CD4-positive, alpha-beta T cell treated with Interleukin-2 at 100 ng/mL for 4 hours (primary cell): ENCODE measurements around the gene SPINT3.
"Not testable (repeated sequence)": the region's sequence is repeated elsewhere in the genome, so short reads cannot be mapped to it uniquely, and the experiment has no call there.

Source experiments
- DNase-seq: peaks from one replicate; pipeline ENCODE4 v3.0.0-alpha.2; 2020; ENCODE audit warnings: low spot score

SPINT3 gene

DNA sequence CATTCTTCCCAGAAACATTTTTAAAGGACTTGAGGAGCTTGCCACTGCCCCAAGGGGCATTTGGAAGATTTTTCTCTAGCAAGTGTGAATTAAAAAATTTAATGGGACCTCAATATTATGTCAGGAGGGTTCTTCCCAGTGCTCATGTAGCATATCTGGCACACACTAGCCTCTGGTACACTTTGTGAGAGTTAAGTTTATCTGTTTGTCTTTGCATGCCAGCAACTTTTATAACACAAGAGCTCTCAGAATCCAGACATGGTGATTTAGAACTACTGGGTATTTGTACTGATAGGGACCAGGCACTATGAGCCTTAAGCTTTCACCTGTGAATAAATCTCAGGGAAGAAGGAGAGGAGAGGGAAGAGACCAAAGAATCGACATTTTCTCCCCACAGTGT lies 12.9 kb downstream of the SPINT3 start:
- no peak for DNase-seq

- no peak for DNase-seq
Observed at GRCh38 chr20:45501600-45501999, 13.8 kb downstream of the SPINT3 start.

DNA sequence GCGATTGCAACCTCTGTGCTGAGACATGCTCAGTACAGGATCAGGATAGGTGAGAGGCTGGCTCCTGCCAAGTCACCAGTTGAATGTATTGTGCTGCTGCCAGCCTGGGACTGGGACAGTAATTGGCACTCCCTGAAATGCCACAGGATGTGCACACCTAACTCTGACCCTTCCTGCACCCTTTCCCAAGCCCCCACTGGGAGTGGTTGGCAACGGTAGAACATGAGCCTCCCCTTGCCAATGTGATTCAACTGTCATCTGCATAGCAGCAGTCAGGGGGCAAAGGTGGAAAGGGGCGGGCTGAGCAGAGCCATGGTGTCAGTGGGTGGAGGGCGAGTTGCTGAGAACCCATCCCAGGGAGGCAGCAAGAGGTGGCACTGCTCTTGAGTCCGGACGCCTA lies 15.4 kb downstream of the SPINT3 start:
- DNase-seq: no peak

DNA sequence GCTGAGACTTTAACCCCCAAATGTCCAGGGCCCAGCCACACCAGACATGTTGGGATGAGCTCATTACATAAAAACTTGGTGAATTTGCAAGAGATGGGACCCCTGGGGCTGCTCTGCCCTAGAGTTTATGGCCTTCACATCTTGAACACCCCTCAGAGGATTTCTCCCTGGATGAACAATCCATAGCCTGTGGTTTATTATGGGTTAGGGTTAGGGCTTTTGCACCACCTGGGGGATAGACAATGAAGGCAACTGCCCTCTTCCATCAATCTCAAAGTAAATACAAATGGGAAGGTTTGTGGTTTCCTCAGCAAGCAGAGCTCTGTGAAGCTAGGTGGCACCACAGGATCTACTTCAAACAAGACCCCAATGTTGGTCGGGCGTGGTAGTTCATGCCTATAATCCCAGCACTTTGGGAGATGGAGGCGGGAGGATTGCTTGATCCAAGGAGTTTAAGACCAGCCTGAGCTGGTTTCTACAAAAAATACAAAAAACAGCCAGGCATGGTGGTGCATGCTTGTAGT lies 17.4 kb downstream of the SPINT3 start:
- no peak for DNase-seq

DNA sequence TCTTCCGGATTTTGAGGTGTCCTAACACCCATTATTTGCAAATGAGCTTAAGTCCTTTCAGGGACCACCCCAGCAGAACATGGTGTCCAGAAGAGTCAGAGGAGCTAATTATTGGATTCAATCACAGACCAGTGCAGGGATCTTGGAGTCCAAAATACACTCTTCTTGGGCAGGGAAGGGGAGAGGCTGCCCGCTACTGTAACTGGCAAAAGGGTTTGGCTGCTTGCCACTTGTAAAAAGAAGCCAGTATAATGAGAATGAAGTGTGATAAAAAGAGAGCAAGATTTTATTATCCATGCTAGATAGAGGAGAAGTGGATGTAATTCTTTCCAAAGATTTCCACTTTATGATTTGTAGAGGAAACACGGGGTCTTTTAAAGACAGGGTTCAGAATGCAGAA lies 19.3 kb downstream of the SPINT3 start:
- no peak for DNase-seq

DNA sequence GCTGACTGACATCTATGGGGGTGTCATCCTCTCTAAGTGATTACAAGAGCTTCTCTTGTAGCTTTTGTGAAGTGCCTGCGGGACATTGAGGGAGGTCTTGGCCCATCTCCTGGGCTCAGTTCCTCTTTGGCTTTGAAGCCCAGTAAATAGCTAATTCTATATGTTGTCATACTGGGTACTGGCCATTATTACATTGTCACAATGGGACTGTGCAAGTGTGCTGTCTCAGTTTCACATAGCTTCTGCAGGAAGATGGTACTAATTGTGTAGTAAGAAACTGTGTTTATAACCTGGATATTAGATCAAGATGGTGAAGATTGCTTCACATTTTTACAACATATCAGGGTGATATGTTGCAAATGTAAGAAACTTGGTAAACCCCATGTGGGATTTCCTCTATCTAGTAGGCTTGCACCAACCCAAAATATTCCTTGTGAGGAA lies 19.9 kb downstream of the SPINT3 start:
- no peak for DNase-seq

DNA sequence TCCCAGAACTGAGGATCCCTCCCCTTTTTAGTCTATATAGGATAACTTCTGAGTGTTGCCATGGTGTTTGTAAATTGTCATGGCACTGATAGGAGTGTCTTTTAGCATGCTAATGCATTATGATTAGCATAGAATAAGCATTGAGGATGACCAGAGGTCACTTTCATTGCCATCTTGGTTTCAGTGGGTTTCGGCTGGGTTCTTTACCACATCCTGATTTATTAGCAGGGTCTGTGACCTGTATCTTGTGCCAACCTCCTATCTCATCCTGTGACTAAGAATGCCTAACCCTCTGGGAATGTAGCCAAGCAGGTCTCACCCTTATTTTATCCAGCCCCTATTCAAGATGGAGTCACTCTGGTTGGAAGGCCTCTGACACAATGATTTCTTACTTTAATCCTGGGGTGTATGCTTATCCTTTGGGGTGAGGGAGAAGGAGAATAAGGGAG lies 26.3 kb downstream of the SPINT3 start:
- no peak for DNase-seq

DNA sequence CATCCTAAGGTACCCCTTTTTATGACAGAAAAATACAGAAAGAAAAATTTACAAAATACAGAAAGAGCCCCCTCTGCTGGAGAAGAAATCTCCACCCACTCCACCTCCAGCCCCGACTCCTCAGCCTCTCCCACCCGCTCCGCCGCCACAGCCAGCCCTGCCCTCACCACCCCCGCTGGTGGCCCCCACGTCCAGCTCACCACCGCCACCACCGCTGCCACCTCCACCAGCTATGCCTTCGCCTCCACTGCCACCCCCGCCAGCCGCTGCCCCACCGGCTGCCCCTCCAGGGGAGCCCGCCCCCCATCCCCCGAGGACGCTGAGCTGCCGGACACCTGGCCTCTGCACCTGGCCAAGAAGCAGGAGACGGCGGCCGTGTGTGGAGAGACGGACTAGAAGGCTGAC lies 28.2 kb downstream of the SPINT3 start:
- DNase-seq: no peak

DNA sequence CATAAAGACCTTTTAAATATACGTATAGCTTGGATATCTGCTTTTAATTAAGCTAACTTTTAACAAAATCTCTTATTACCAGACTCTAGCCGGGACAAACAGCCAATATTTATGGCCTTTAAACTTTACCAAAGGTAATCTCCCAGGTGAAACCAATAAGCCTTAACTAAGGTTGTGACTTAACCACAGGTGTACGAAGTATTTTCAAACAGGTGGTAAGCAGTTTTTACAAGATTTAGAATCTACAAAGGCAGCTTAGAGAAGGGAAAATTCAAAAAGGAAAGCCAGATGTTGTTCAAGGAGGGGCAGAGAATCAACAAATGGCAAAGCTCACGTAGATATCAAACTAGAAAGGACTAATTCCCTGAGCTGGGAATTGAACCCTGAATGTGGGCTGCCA lies 30.0 kb downstream of the SPINT3 start:
- DNase-seq: no peak

- DNase-seq: no peak
Observed at GRCh38 chr20:45484676-45485075, 30.7 kb downstream of the SPINT3 start.

DNA sequence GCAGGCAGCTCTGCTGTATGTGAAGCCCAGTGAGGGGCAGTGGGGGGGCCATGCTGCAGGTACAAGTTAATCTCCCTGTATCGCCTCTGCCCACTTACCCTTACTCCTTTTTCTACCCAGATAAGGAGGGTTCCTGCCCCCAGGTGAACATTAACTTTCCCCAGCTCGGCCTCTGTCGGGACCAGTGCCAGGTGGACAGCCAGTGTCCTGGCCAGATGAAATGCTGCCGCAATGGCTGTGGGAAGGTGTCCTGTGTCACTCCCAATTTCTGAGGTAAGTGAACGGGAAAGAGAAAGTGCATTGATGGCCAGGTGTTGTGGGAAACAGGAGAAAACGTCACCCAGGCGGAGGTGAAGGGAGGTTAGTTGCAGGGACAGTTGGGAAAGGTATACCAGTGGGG lies 35.6 kb downstream of the SPINT3 start:
- DNase-seq: no peak

DNA sequence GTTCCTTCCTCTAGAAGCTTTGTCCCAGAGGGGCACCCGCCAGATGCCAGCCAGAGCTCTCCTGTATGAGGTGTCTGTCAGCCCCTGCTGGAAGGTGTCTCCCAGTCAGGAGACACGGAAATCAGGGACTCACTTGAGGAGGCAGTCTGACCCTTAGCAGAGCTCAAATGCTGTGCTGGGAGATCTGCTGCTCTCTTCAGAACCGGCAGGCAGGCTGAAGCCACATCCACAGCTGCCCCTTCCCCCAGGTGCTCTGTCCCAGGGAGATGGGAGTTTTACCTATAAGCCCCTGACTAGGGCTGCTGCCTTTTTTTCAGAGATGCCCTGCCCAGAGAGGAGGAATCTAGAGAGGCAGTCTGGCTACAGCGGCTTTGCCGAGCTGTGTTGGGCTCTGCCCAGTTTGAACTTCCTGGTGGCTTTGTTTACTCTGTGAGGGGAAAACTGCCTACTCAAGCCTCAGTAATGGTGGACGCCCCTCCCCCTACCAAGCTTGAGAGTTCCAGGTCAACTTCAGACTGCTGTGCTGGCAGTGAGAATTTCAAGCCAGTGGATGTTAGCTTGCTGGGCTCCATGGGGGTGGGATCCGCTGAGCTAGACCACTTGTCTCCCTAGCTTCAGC lies 37.8 kb downstream of the SPINT3 start:
- DNase-seq: not testable (repeated sequence)

DNA sequence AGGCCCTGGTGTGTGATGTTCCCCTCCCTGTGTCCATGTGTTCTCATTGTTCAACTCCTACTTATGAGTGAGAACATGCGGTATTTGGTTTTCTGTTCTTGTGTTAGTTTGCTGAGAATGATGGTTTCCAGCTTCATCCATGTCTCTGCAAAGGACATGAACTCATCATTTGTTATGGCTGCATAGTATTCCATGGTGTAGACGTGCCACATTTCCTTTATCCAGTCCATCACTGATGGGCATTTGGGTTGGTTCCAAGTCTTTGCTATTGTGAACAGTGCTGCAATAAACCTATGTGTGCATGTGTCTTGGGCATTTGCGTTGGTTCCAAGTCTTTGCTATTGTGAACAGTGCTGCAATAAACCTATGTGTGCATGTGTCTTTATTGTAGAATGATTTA lies 43.1 kb downstream of the SPINT3 start:
- DNase-seq: not testable (repeated sequence)

DNA sequence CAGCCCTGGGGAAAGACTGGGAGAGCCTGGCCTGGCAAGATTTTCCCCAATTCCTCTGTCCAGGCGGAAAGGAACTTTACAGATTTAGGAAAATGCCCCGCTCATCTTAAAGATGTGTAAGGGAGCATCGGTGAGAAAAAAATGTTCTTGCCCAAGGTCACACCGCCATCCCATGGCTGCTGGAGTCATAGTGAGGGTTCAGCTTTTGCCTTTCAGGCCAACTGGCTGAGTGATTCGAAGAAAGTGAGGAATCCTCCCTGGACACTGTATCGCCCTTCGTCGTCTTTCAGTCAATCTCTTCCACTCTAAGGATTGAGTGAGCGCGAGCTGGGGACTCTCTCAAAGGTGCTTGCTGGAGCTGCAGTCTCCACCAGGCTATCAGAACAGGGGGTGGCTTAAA lies 44.5 kb downstream of the SPINT3 start:
- DNase-seq: no peak

DNA sequence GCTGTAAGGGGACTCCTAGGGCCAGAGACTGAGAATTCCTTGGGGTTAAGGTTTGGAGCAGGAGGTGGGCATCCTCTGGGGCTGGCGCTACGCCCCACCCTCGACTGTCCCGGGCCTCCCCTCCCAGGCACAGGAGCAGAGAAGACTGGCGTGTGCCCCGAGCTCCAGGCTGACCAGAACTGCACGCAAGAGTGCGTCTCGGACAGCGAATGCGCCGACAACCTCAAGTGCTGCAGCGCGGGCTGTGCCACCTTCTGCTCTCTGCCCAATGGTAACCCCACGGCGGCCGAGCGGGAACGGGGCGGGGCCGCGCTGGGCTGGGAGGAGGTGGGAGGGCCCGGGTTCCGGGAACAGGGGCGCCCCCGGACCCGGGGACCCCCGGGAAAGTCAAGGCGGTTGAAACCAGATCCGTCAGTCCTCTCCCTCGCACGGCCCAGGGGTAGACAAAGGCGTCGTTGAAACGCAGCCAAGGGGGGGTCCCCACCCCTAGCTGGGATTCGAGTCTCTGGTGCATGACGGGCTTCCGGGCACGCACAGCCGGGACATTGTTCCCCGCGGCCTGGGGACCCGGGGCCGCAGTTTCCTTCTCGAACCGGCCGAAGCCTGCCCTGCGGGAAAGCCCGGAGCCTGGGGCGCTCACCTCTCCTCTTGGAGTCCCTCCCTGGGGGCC lies 45.0 kb downstream of the SPINT3 start:
- DNase-seq: no peak

- no peak for DNase-seq
Observed at GRCh38 chr20:45469336-45470261, 45.8 kb downstream of the SPINT3 start, which contains the start of gene WFDC2. Gene WFDC2, plus strand, starts transcription at chr20:45469753. Its CDS starts 29 bp downstream, at chr20:45469782.

DNA sequence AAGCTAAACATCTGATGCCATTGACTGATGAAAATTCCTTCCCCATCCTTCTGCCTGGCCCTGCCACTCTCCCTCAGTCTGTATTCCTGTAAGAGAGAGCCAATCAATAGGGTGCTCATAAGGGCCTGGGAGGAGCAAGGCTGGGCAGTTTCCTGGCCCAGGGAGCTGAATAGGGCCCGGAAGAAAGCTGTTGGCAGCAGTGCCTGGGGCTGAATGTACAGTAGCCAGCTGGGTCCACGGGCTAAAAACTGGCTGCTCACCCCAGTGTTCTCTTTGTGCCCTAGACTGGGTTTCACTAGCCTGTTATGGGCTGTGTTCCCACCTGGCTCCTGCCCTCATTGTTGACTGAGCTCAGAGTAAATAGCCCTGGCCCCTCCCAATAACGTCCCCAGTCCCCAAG lies 47.6 kb downstream of the SPINT3 start:
- no peak for DNase-seq

DNA sequence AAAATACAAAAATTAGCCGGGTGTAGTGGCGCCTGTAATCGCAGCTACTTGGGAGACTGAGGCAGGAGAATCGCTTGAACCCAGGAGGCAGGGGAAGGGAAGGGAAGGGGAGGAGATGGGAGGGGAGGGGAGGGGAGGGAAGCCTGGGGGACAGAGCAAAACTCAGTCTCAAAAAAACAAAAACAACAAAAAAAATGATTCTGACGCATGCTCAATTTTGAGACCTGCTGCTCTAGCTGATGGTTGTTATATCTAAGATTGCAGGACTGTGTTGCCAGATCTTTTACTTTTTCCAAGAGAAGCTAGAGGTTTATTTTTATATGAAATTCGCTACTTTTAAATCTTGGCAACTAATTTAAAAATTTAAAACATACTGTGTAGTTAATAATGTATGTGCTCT lies 48.2 kb downstream of the SPINT3 start:
- DNase-seq: no peak

GRCh38 chr20:45465491-45466266 lies 49.7 kb downstream of the SPINT3 start:
- DNase-seq: no peak

DNA sequence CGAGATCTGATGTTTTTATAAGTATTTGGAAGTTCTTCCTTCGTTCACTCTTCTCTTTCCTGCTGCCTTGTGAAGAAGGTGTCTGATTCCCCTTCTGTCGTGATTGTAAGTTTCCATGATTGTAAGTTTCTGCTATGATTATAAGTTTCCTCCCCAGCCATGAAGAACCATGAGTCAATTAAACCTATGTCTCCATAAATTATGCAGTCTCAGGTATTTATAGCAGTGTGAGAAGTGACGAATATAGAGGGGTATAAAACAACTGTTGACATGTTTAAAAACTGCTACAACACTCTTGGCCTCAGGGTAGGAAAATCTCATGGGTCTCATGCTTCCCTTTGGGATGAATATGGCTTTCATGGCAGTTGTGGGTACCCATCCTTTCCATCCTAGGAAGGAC lies 51.7 kb downstream of the SPINT3 start:
- no peak for DNase-seq

DNA sequence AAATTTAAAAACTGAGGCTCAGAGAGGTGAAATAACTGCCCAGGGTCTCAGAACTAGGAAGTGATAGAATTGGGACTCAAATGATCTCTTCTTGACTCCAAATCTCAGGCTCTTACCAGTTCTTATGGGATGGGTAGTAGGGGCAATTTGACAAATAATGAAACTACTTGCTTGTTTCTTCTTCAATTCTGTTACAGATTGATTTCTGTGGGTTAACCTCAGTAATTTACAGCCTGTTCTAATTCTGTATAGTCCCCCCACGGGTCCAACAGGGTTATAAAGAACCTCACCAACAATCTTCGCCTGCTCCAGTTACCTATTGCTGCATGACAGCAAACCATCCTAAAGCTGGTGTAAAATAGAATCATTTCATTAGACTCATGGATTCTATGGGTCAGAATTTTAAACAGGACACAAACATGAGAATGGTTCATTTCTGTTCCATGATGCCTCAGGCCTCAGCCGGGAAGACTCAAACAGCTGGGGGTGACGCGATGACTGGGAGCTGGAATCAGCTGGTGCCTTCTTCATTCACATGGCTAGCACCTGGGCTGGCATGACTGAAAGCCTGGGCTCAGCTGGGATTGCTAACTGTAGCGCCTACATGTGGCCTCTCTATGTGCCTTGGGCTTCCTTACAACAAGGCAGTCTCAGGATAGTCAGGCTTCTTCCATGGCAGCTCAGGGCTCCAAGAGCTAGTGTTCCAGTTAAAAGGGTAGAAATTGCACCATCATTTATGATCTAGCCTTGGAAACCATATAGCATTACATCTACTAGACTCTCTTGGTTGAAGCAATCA lies 52.5 kb downstream of the SPINT3 start:
- no peak for DNase-seq
